Measurements from ENCODE around the gene ANKRD33B. TPM values are rescaled to one million over a fixed set of nuclear protein-coding genes. Genes with fewer than 3 reads are reported as not detected.

Gene ANKRD33B
- total and polyA plus RNA-seq, 9 of the 15 experiments (the other 6 are each of a cell fraction or from before 2014, with no cell fraction given): 0.10 to 1.7 (median 0.40) TPM

GRCh38 chr5:10563110-10563944 lies 543 bp upstream of the ANKRD33B start (continued):
- TF ChIP-seq ETV1 (tag; conservative IDR thresholded peaks at IDR 0.05; ENCODE audit: low read depth) (0 out of 2 replicates have a peak, but pooled peaks have one; percentile 16), POLR2B (IDR thresholded peaks at IDR 0.05; ENCODE audit: low read depth, partially characterized antibody) (no peak), USF1 (CRISPR knock-in tag; IDR thresholded peaks at IDR 0.05) (peak; percentile 20; the same call in 1 of the 2 replicates), USF2 (CRISPR knock-in tag; IDR thresholded peaks at IDR 0.05) (peak; percentile 38), ZC3H11A (IDR thresholded peaks at IDR 0.05; ENCODE audit: low read depth, low read length) (no peak), BHLHE40 (IDR thresholded peaks at IDR 0.05; ENCODE audit: low read length) (peak; percentile 73), SMC3 (conservative IDR thresholded peaks at IDR 0.05; ENCODE audit: insufficient read depth, low read depth, low read length) (no peak), LEF1 (IDR thresholded peaks at IDR 0.05) (no peak), ESRRB (CRISPR knock-in tag; IDR thresholded peaks at IDR 0.05; ENCODE audit: borderline replicate concordance) (no peak), ZBTB17 (CRISPR knock-in tag; IDR thresholded peaks at IDR 0.05) (0 out of 2 replicates have a peak, but pooled peaks have one; percentile 11), RERE (CRISPR knock-in tag; IDR thresholded peaks at IDR 0.05; ENCODE audit: borderline replicate concordance) (no peak), ZNF512 (tag; IDR thresholded peaks at IDR 0.05) (no peak), U2AF2 (optimal IDR thresholded peaks at IDR 0.05; ENCODE audit: low read depth, low read length) (no peak), KDM5B (IDR thresholded peaks at IDR 0.05; ENCODE audit: insufficient replicate concordance, low read depth, low read length) (peak; percentile 27), RFX7 (CRISPR knock-in tag; IDR thresholded peaks at IDR 0.05) (no peak), PCBP1 (IDR thresholded peaks at IDR 0.05; ENCODE audit: low read depth, low read length, poor library complexity, severe bottlenecking) (peak; percentile 30), XRCC3 (IDR thresholded peaks at IDR 0.05) (no peak), STAG1 (CRISPR knock-in tag; IDR thresholded peaks at IDR 0.05; ENCODE audit: borderline replicate concordance) (no peak), CREM (IDR thresholded peaks at IDR 0.05; ENCODE audit: low read depth) (no peak)

Measured in K562 (cell line).